GM12878 (cell line): Measurements from ENCODE around the gene KIF9. TPM values are rescaled to one million over a fixed set of nuclear protein-coding genes. Genes with fewer than 3 reads are reported as not detected.
"Not testable (repeated sequence)": the region's sequence is repeated elsewhere in the genome, so short reads cannot be mapped to it uniquely, and the experiment has no call there.

Source experiments
- ATAC-seq: fragments of 200-7000 bp; cut with Tn5 transposase; 3 replicates; pipeline ENCODE4 v1.9.1; 2020; ENCODE audit warnings: mild to moderate bottlenecking, moderate library complexity
- BruUV-seq: library from RNA; stranded (reverse); fragments of 400-500 nt; replicated peaks from 2 replicates; lab custom pipeline; 2021; lab: Mats Ljungman, UMichigan
- CTCF ChIA-PET: fragments of 300-600 bp; sonication (Branson Sonifier 250); formaldehyde crosslinking; extraction: SDS; loops from one replicate; lab custom pipeline; 2021; ENCODE audit warnings: inconsistent platforms; lab: Yijun Ruan, JAX
- POLR2A ChIA-PET: fragments of 350-600 bp; formaldehyde crosslinking; extraction: SDS; loops from one replicate; lab custom pipeline; 2021; ENCODE audit warnings: inconsistent platforms; lab: Charles Lee
- RAD21 ChIA-PET: fragments of 300-600 bp; sonication (Branson Sonifier 250); formaldehyde crosslinking; loops from one replicate; lab custom pipeline; 2023; ENCODE audit warnings: antibody characterized with exemption; ENCODE audit not compliant: unreplicated experiment; lab: Charles Lee
- SMC1A ChIA-PET: fragments of 300-600 bp; sonication (Branson Sonifier 250); formaldehyde crosslinking; loops from one replicate; lab custom pipeline; 2023; ENCODE audit not compliant: unreplicated experiment, uncharacterized antibody; lab: Charles Lee
- DNase-seq: peaks from one replicate; pipeline ENCODE4 v3.0.0-alpha.2; 2011; ENCODE audit warnings: low read depth, low spot score
- FAIRE-seq: peaks from 3 replicates; lab custom pipeline; 2011; peaks lifted over from hg19 to GRCh38; lab: Jason Lieb, UNC
- H2AFZ ChIP-seq: 2 replicates; pipeline ENCODE4 v1.6.0; 2011; ENCODE audit warnings: low read depth, low read length, control low read depth; ENCODE audit not compliant: control insufficient read depth
- H3K27ac ChIP-seq: 2 replicates; pipeline ENCODE4 v1.5.1; 2011; ENCODE audit warnings: control low read depth; ENCODE audit not compliant: control insufficient read depth, insufficient read depth
- H3K27me3 ChIP-seq, 2 experiments: replicated peaks in 1 of 2; 2 replicates each; pipeline versions ENCODE4 v1.6.0 to v1.6.1; 2011; ENCODE audit warnings: low read length in 1 of 2; ENCODE audit not compliant: control insufficient read depth in 2 of 2, insufficient read depth in 2 of 2
- H3K36me3 ChIP-seq, 2 experiments: 2 replicates each; pipeline ENCODE4 v1.5.1; 2011; ENCODE audit warnings: low read length in 1 of 2; ENCODE audit not compliant: control insufficient read depth in 2 of 2, insufficient read depth in 2 of 2
- H3K4me1 ChIP-seq: 2 replicates; pipeline ENCODE4 v1.6.1; 2011; ENCODE audit warnings: mild to moderate bottlenecking, low read length, moderate library complexity, mixed read lengths; ENCODE audit not compliant: control insufficient read depth, insufficient read depth
- H3K4me2 ChIP-seq: 2 replicates; pipeline ENCODE4 v1.6.0; 2011; ENCODE audit warnings: control low read depth; ENCODE audit not compliant: control insufficient read depth, insufficient read depth
- H3K4me3 ChIP-seq: fragments of 200-600 bp; sonication (generic); 2 replicates; pipeline ENCODE4 v1.5.1; 2016
- H3K79me2 ChIP-seq: 2 replicates; pipeline ENCODE4 v1.6.0; 2011; ENCODE audit warnings: low read length; ENCODE audit not compliant: control insufficient read depth, insufficient read depth
- H3K9ac ChIP-seq: 2 replicates; pipeline ENCODE4 v1.8.0; 2011; ENCODE audit warnings: low read length, control low read depth, mixed read lengths; ENCODE audit not compliant: control insufficient read depth, insufficient read depth
- H3K9me3 ChIP-seq: replicated peaks from 3 replicates; pipeline ENCODE4 v1.5.1; 2011; ENCODE audit warnings: mild to moderate bottlenecking, low read length; ENCODE audit not compliant: control insufficient read depth, insufficient read depth
- H4K20me1 ChIP-seq: 2 replicates; pipeline ENCODE4 v1.6.0; 2011; ENCODE audit not compliant: control insufficient read depth, insufficient read depth
- ASH2L ChIP-seq: fragments of 300-600, 200-600 bp; sonication (generic); IDR thresholded peaks from 2 replicates; pipeline ENCODE4 v1.6.1; 2017; ENCODE audit warnings: low read depth, mild to moderate bottlenecking, borderline replicate concordance
- CHD2 ChIP-seq: IDR thresholded peaks from 2 replicates; pipeline ENCODE4 v1.6.1; 2011; ENCODE audit warnings: low read depth, low read length, improper control_type of control experiment, borderline replicate concordance
- ETV6 ChIP-seq, 2 experiments: fragments of 450-650 bp in 1 of 2; IDR thresholded peaks in 1 of 2; conservative IDR thresholded peaks in 1 of 2; 2 replicates each; pipeline ENCODE4 v1.6.1; 2014; ENCODE audit warnings: antibody characterized with exemption in 1 of 2, borderline replicate concordance in 1 of 2, low read depth in 1 of 2, mild to moderate bottlenecking in 1 of 2, moderate library complexity in 1 of 2
- EZH2 ChIP-seq: IDR thresholded peaks from 2 replicates; pipeline ENCODE4 v1.6.1; 2012; ENCODE audit warnings: low read depth, mild to moderate bottlenecking, control low read depth, inconsistent platforms, low read length, borderline replicate concordance; ENCODE audit not compliant: control insufficient read depth
- NKRF ChIP-seq: fragments of 450-650 bp; conservative IDR thresholded peaks from 2 replicates; pipeline ENCODE4 v1.6.1; 2017; ENCODE audit warnings: mild to moderate bottlenecking, moderate library complexity
- POLR2A ChIP-seq: IDR thresholded peaks from 2 replicates; pipeline ENCODE4 v1.6.1; 2011; ENCODE audit warnings: low read depth, mild to moderate bottlenecking, low read length
- RAD21 ChIP-seq: IDR thresholded peaks from 2 replicates; pipeline ENCODE4 v1.6.1; 2011; ENCODE audit warnings: mild to moderate bottlenecking, low read depth, low read length, moderate library complexity; ENCODE audit not compliant: insufficient read depth
- RB1 ChIP-seq: fragments of 450-650 bp; formaldehyde crosslinking; IDR thresholded peaks from 2 replicates; pipeline ENCODE4 v1.6.1; 2017; ENCODE audit warnings: mild to moderate bottlenecking, borderline replicate concordance
- SIN3A ChIP-seq: IDR thresholded peaks from 2 replicates; pipeline ENCODE4 v1.6.1; 2012; ENCODE audit warnings: low read depth, low read length, improper control_type of control experiment
- WGBS: methylation state at CpG from one replicate; pipeline ENCODE4 v1.1.6; 2016; ENCODE audit warnings: low lambda C conversion rate; ENCODE audit not compliant: insufficient replicate concordance, insufficient coverage; ENCODE audit errors: missing lambda C conversion rate; 5-methylcytosine and 5-hydroxymethylcytosine counted together
- in situ Hi-C: fragments of 300-500 bp; cut with MboI; formaldehyde crosslinking; loops from 9 replicates; pipeline ENCODE4 v1.14.3; 2018; ENCODE audit warnings: mixed read lengths
- intact Hi-C: fragments of 100-400 bp; cut with micrococcal nuclease; formaldehyde crosslinking; loops from one replicate; pipeline ENCODE4 v1.14.2; 2022; ENCODE audit not compliant: unreplicated experiment
- polyA plus RNA-seq, 11 experiments: library from polyadenylated mRNA; depleted of rRNA in 4 of 11; unstranded in 6 of 11; stranded (reverse) in 5 of 11; fragments of >200 nt; fragmentation: Nextera tagmentation in 4 of 11; fragmentation: Illumina TruSeq in 1 of 11; extraction: Ambion mirVana in 4 of 11; extraction: Trizol in 1 of 11; gene quantifications; 1 replicate in 1 of 11; 2 replicates in 10 of 11; pipeline versions ENCODE4 v1.2.1 to v1.2.3, GENCODE V29; 2011 to 2016; ENCODE audit warnings: inconsistent platforms in 2 of 11, missing spikeins in 2 of 11, low read depth in 1 of 11
- total RNA-seq, 4 experiments: library from RNA; depleted of rRNA in 3 of 4; stranded (reverse); fragments of >200 nt in 3 of 4; fragmentation: Illumina TruSeq in 1 of 4; extraction: Trizol in 1 of 4; gene quantifications; 2 replicates each; pipeline versions ENCODE4 v1.2.1 to v1.2.3, GENCODE V29; 2013 to 2021

KIF9 gene
- total and polyA plus RNA-seq, 10 of the 15 experiments (the other 5 are each of a cell fraction or from before 2014, with no cell fraction given): 3.0 to 10.2 (median 5.9) TPM

- H3K36me3 ChIP-seq: peaks cover 2 to 3% of the 10 kb centered on the region in 2 experiments; a peak in 3 of 4 replicates
- no peak for ATAC-seq
- H4K20me1 ChIP-seq: no peaks in the 10 kb centered on the region
- H3K4me1 ChIP-seq: peaks cover 19% of the 10 kb centered on the region; the same call in 1 of the 2 replicates
- no peak overlapping the region for H3K27ac ChIP-seq
- ChIA-PET POLR2A (no interaction called here), SMC1A (interaction anchor here (0.6 to 5.9 kb wide), 3 partner anchors 12 to 144 kb away, joined by 3 to 54 read pairs (median 3); no protein-coding TSS in a partner anchor), RAD21 (no interaction called here), CTCF (interaction anchor here (1.3 to 4.5 kb wide), 2 partner anchors 13 to 169 kb away, joined by 3 to 37 read pairs; no protein-coding TSS in a partner anchor)
- no peak for TF ChIP-seq CHD2
- TF ChIP-seq RAD21: no peak
- TF ChIP-seq RB1: no peak
- TF ChIP-seq SIN3A: no peak
- TF ChIP-seq ETV6 (conservative IDR thresholded peaks at IDR 0.05 in 1 of 2, IDR thresholded peaks at IDR 0.05 in 1 of 2; ENCODE audit: borderline replicate concordance in 1 of 2, low read depth in 1 of 2): no peak
- TF ChIP-seq POLR2A: no peak
- TF ChIP-seq NKRF: no peak
- no peak for TF ChIP-seq ASH2L
- no peak for TF ChIP-seq EZH2
- no peak for FAIRE-seq
- no peak overlapping the region for H3K4me2 ChIP-seq
- DNase-seq: no peak
- WGBS: 96% methylated on average over 4 of the region's 4 CpGs
- H3K4me3 ChIP-seq: no peak overlapping the region
- in situ Hi-C loops (no loop called here), intact Hi-C loops (no loop called here)
- no TSS peak for BruUV-seq
- H3K9me3 ChIP-seq: no peaks in the 10 kb centered on the region
- H3K79me2 ChIP-seq: peaks cover 23% of the 10 kb centered on the region
- no peak overlapping the region for H2AFZ ChIP-seq
- no peaks in the 10 kb centered on the region for H3K27me3 ChIP-seq
- no peak overlapping the region for H3K9ac ChIP-seq
Observed at GRCh38 chr3:47310391-47310790, 27.8 kb upstream of the KIF9 start.

DNA sequence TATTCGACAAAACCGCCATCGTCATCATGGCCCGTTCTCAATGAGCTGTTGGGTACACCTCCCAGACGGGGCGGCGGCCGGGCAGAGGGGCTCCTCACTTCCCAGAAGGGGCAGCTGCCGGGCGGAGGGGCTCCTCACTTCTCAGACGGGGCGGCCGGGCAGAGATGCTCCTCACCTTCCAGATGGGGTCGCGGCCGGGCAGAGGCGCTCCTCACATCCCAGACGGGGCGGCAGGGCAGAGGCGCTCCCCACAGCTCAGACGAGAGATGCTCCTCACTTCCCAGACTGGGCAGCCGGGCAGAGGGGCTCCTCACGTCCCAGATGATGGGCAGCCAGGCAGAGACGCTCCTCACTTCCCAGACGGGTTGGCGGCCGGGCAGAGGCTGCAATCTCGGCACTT lies 26.6 kb upstream of the KIF9 start:
- SMC1A ChIA-PET: interaction anchor here (1.0 to 5.9 kb wide), 2 partner anchors 17 to 27 kb away, joined by 3 to 54 read pairs; no protein-coding TSS in a partner anchor
- Histone ChIP-seq H3K4me1 (peaks cover 14% of the 10 kb centered on the region; the same call in 1 of the 2 replicates), H3K79me2 (peaks cover 28% of the 10 kb centered on the region)
- in situ Hi-C loops, H3K4me3 ChIP-seq, intact Hi-C loops, H3K27ac ChIP-seq, ATAC-seq, CTCF ChIA-PET, RAD21 ChIA-PET, DNase-seq, H2AFZ ChIP-seq, H3K27me3 ChIP-seq, BruUV-seq, H3K36me3 ChIP-seq, H3K4me2 ChIP-seq, H3K9me3 ChIP-seq, POLR2A ChIA-PET, H3K9ac ChIP-seq, FAIRE-seq, H4K20me1 ChIP-seq: not testable (repeated sequence)
- 98% methylated on average over 25 of the region's 28 CpGs for WGBS
